ENCODE data around the gene SCNN1G. TPM values are rescaled to one million over a fixed set of nuclear protein-coding genes. Genes with fewer than 3 reads are reported as not detected.

The SCNN1G gene
- total and polyA plus RNA-seq, 2 of the 4 experiments (the other 2 are of a cell fraction) = not detected

DNA sequence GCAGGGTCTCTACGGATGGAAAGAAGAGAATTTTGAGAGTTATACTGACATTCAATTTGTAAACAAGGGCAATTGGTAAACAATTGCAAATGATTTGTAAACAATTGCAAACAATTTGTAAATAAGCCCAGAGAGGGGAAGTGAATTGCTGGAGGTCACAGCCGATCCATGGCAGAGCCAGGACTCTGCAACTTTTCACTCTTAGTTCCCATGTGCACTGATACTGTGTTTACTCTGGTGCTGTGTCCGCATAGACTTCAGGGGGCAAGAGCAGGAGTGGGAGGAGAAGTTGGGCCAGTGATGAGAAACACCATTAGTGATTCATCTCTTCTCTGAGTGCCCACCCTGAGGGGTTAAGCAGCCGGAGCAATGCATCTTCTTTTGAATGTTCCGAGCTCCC is 14.0 kb downstream of the SCNN1G start:
- H2BK5ac ChIP-seq (ENCODE audit: low read depth, low read length, poor library complexity, severe bottlenecking) = no peak overlapping the region
- CTCF ChIA-PET = interaction anchor here (0.7 kb wide), 1 partner anchor 12 kb away, joined by 3 read pairs; no protein-coding TSS in a partner anchor
- TF ChIP-seq FOS (IDR thresholded peaks at IDR 0.05; ENCODE audit: low read depth, low read length) = no peak
- TF ChIP-seq RFX5 (IDR thresholded peaks at IDR 0.05; ENCODE audit: low read depth, low read length) = no peak
- TF ChIP-seq NFE2L2 (IDR thresholded peaks at IDR 0.05; ENCODE audit: low read depth, low read length) = no peak
- TF ChIP-seq RCOR1 (IDR thresholded peaks at IDR 0.05; ENCODE audit: insufficient replicate concordance, low read length) = no peak
- TF ChIP-seq MXI1 (IDR thresholded peaks at IDR 0.05; ENCODE audit: borderline replicate concordance, low read depth, low read length) = no peak
- no peak for TF ChIP-seq SMC3 (IDR thresholded peaks at IDR 0.05; ENCODE audit: low read depth, low read length)
- TF ChIP-seq POLR2A (IDR thresholded peaks at IDR 0.05; ENCODE audit: low read depth, low read length) = no peak
- no peak for TF ChIP-seq CHD1 (IDR thresholded peaks at IDR 0.05; ENCODE audit: low read depth, low read length)
- no peak for TF ChIP-seq BHLHE40 (IDR thresholded peaks at IDR 0.05; ENCODE audit: low read depth, low read length)
- TF ChIP-seq, protein P1, sequence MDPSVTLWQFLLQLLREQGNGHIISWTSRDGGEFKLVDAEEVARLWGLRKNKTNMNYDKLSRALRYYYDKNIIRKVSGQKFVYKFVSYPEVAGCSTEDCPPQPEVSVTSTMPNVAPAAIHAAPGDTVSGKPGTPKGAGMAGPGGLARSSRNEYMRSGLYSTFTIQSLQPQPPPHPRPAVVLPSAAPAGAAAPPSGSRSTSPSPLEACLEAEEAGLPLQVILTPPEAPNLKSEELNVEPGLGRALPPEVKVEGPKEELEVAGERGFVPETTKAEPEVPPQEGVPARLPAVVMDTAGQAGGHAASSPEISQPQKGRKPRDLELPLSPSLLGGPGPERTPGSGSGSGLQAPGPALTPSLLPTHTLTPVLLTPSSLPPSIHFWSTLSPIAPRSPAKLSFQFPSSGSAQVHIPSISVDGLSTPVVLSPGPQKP (IDR thresholded peaks at IDR 0.05; ENCODE audit: borderline replicate concordance, low read depth, low read length) = no peak
- TF ChIP-seq USF2 (IDR thresholded peaks at IDR 0.05; ENCODE audit: low read depth, low read length) = no peak
- TF ChIP-seq CTCF (conservative IDR thresholded peaks at IDR 0.05; ENCODE audit: low read depth, low read length) = no peak
- no peak for TF ChIP-seq RAD21 (IDR thresholded peaks at IDR 0.05; ENCODE audit: low read length)
- no peak for TF ChIP-seq MAFK (IDR thresholded peaks at IDR 0.05; ENCODE audit: low read depth, low read length)
- TF ChIP-seq CEBPB (IDR thresholded peaks at IDR 0.05; ENCODE audit: low read depth, low read length) = no peak
- TF ChIP-seq MAZ (IDR thresholded peaks at IDR 0.05; ENCODE audit: borderline replicate concordance, low read depth, low read length) = no peak
- no peak overlapping the region for H3K4ac ChIP-seq (ENCODE audit: low read depth, low read length)
- BruUV-seq (replicated peaks) = no TSS peak
- no peak overlapping the region for H3K27ac ChIP-seq (ENCODE audit: insufficient read depth, low read length)
- H3K4me2 ChIP-seq (ENCODE audit: low read depth, low read length) = no peak overlapping the region
- DNase-seq (no peak), ATAC-seq (ENCODE audit: low read depth) (no peak)
- no peak overlapping the region for H4K8ac ChIP-seq (ENCODE audit: low read depth in 2 of 2, low read length in 2 of 2)
- no peak overlapping the region for H2AK5ac ChIP-seq (ENCODE audit: low read depth, low read length)
- H2AK9ac ChIP-seq (replicated peaks; ENCODE audit: low read depth, low read length, poor library complexity) = no peak overlapping the region
- H3K23ac ChIP-seq (ENCODE audit: low read depth, low read length) = no peak overlapping the region
- no peak overlapping the region for H4K5ac ChIP-seq (ENCODE audit: low read depth, low read length)
- H3K14ac ChIP-seq (replicated peaks; ENCODE audit: low read depth, low read length) = no peak overlapping the region
- no peak overlapping the region for H3K4me3 ChIP-seq (ENCODE audit: insufficient read depth, low read depth, low read length)
- peak overlapping the region; percentile 3; the same call in 1 of the 2 replicates for H3K56ac ChIP-seq (ENCODE audit: extremely low read depth, insufficient read depth, low read length)
- in situ Hi-C loops (cut with MboI; ENCODE audit: low sequenced_read_pairs) (no loop called here), dilution Hi-C loops (cut with HindIII; ENCODE audit: low sequenced_read_pairs, unreplicated experiment) (no loop called here), intact Hi-C loops (cut with micrococcal nuclease) (no loop called here)
- POLR2A ChIA-PET (ENCODE audit: unreplicated experiment) = no interaction called here
- no peak overlapping the region for H2BK15ac ChIP-seq (ENCODE audit: low read depth, low read length)
- no peak overlapping the region for H2BK120ac ChIP-seq (ENCODE audit: low read depth, low read length)
- no peak overlapping the region for H4K91ac ChIP-seq (ENCODE audit: insufficient read depth, low read depth, low read length)
- no peaks in the 10 kb centered on the region for H3K79me1 ChIP-seq (ENCODE audit: low read depth in 1 of 2, low read length in 2 of 2)
- H3K36me3 ChIP-seq (ENCODE audit: control insufficient read depth, insufficient read depth, low read length) = no peaks in the 10 kb centered on the region
- no peaks in the 10 kb centered on the region for H3K4me1 ChIP-seq (ENCODE audit: control insufficient read depth, insufficient read depth, low read length)
- H2AFZ ChIP-seq (replicated peaks; ENCODE audit: low read length, poor library complexity) = no peak overlapping the region
- WGBS, 2 experiments (ENCODE audit: extremely low coverage in 2 of 2, insufficient read length in 1 of 2) = no CpG with 5 or more reads among the region's 5 CpGs
- no peaks in the 10 kb centered on the region for H3K9me3 ChIP-seq (ENCODE audit: control insufficient read depth, insufficient read depth, low read length)
- no peaks in the 10 kb centered on the region for H3K27me3 ChIP-seq (ENCODE audit: control insufficient read depth, insufficient read depth, low read length)
- no peak overlapping the region for H3K18ac ChIP-seq (ENCODE audit: low read depth, low read length)
- H4K20me1 ChIP-seq (ENCODE audit: insufficient read depth, low read length) = no peaks in the 10 kb centered on the region
- H3K9me1 ChIP-seq (ENCODE audit: insufficient read depth, low read length) = no peaks in the 10 kb centered on the region
- H2BK20ac ChIP-seq (ENCODE audit: low read depth, low read length) = no peak overlapping the region
- H3K9ac ChIP-seq (ENCODE audit: low read depth, low read length) = no peak overlapping the region

Data from IMR-90 (cell line).